ENCODE measurements around the gene CDCA7L.

DNA sequence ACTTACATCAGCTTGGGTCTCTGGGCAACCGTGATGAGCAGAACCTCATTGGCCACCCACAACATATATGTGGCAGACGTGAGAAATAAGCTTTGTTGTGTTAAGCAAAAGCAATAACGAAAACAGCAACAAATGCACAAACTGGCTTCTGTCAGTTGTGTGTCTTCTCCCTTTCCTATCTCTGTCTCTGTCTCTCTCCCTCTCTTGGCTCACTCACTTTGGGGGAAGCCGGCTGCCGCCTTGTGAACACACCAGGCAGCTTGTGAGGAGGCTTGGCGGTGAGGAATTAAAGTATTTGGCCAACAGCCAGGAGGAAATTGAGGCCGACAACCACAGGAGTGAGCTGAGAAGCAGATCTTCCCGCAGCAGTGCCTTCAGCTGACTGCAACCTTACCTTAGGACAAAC, 21.9 kb upstream of the CDCA7L start:
- TF ChIP-seq CTCF (IDR thresholded peaks at IDR 0.05 in 8 of 11, conservative IDR thresholded peaks at IDR 0.05 in 3 of 11), result no peak
- no peak for TF ChIP-seq POLR2AphosphoS5 (IDR thresholded peaks at IDR 0.05)
- TF ChIP-seq POLR2A (IDR thresholded peaks at IDR 0.05), result no peak
